Heart right ventricle (tissue), 16 donors: Measurements from ENCODE around the gene JMJD7. TPM values are rescaled to one million over a fixed set of nuclear protein-coding genes. Genes with fewer than 3 reads are reported as not detected.

ENCODE experiments used
- ATAC-seq, 8 donors: fragments of 200-7000 bp; cut with Tn5 transposase; one replicate each; pipeline ENCODE4 v1.9.1; 2020; ENCODE audit warnings: mild to moderate bottlenecking in 8 of 8, moderate library complexity in 8 of 8, moderate number of reproducible peaks in 1 of 8
- DNase-seq, 2 donors: peaks; one replicate each; pipeline ENCODE4 v3.0.0-alpha.2; 2020
- H3K27ac ChIP-seq, 10 donors: fragments of 200-600 bp; sonication (generic) in 2 of 10; one replicate each; pipeline versions ENCODE4 v1.5.0 to v1.8.0; 2020 to 2022; ENCODE audit warnings: mild to moderate bottlenecking in 3 of 10
- H3K27me3 ChIP-seq, 7 donors: fragments of 200-600 bp; one replicate each; pipeline ENCODE4 v1.8.0; 2021 to 2022; ENCODE audit warnings: mild to moderate bottlenecking in 2 of 7
- H3K36me3 ChIP-seq, 9 donors: fragments of 200-600 bp; sonication (generic) in 1 of 9; one replicate each; pipeline versions ENCODE4 v1.5.0 to v1.8.0; 2020 to 2022; ENCODE audit warnings: mild to moderate bottlenecking in 2 of 9
- H3K4me1 ChIP-seq, 9 donors: fragments of 200-600 bp; sonication (generic) in 1 of 9; one replicate each; pipeline versions ENCODE4 v1.5.0 to v1.8.0; 2020 to 2022; ENCODE audit warnings: mild to moderate bottlenecking in 4 of 9
- H3K4me3 ChIP-seq, 10 donors: fragments of 200-600 bp; sonication (generic) in 2 of 10; one replicate each; pipeline versions ENCODE4 v1.5.0 to v1.8.0; 2020 to 2022; ENCODE audit warnings: mild to moderate bottlenecking in 7 of 10, moderate library complexity in 2 of 10
- H3K9me3 ChIP-seq, 11 donors: fragments of 200-600 bp in 10 of 11; sonication (generic) in 2 of 11; one replicate each; pipeline versions ENCODE4 v1.5.0 to v1.8.0; 2013 to 2022; ENCODE audit warnings: mild to moderate bottlenecking in 2 of 11, control low read depth in 1 of 11, moderate library complexity in 1 of 11
- WGBS, 2 donors: extraction: QIAGEN DNeasy Blood & Tissue Kit; methylation state at CpG; one replicate each; pipeline ENCODE4 v1.1.7; 2013; ENCODE audit warnings: inconsistent platforms in 1 of 2; 5-methylcytosine and 5-hydroxymethylcytosine counted together
- intact Hi-C, 10 donors: fragments of 100-400 bp; cut with DNase I; formaldehyde crosslinking; loops; one replicate each; pipeline versions ENCODE4 v1.11.1 to v1.14.2; 2022
- polyA plus RNA-seq, 2 donors: library from polyadenylated mRNA; stranded (reverse); fragments of 200-250 nt; gene quantifications; one replicate each; pipeline ENCODE4 v1.2.3, GENCODE V29; 2013
- total RNA-seq, 10 donors: library from RNA; stranded (reverse); fragmentation: NEBNext Ultra II Directional in 3 of 10; extraction: Animal tissue kit (Norgen Biotek cat#: 25700) in 3 of 10; gene quantifications; one replicate each; pipeline versions ENCODE4 v1.2.1 to v1.2.4, GENCODE V29; 2021 to 2023
- TF ChIP-seq, protein P1 (sequence below), 9 donors: fragments of 200-600 bp; sonication (generic) in 2 of 9; IDR thresholded peaks; one replicate each; pipeline versions ENCODE4 v1.5.0 to v1.8.0; 2021 to 2022; ENCODE audit warnings: antibody characterized with exemption in 9 of 9, mild to moderate bottlenecking in 5 of 9, moderate library complexity in 1 of 9
- donor health status: Arrhythmogenic right ventricular cardiomyopathy.
- donor health status: ischemic (EF 13 %, LVEDD 7.1; RV severe dilation, severe dysfunction).
- donor health status: healthy with polysubstance abuse.
- donor health status: DM: no; HTN: yes; CAD: no.
- donor health status: DM: no; HTN: no; CAD: no.
- donor health status: ischemic (EF 25% LVEDD 6.9; RV normal size, moderate dysfunction).
- donor health status: ischemic (EF 25% LVEDD 5.7; RV mildly dilated, moderate dysfunction).
- donor health status: healthy.
- donor health status: DM: yes; HTN: yes; CAD: no.
- donor health status: Ischemic cardiomyopathy.
- donor health status: ischemic (EF 35%, LVEDD 5.7; RV mildly dilated, moderate dysfunction).
- donor health status: nonischemic (EF 11% LVEDD 7.7; RV severe dilation, severe dysfunction).
- donor health status: DM: yes; HTN: yes; CAD: no.
- donor health status: PGD.
- donor health status: ischemic (EF 29% LVEDD 5.4; RV normal size, mild dysfunction).
- donor health status: nonischemic (EF 23%, LVEDD 6.1; RV moderate dilation, normal function).

Gene JMJD7
- total and polyA plus RNA-seq, 12 donors, result 8.6 to 23.0 (median 12.9) TPM

DNA sequence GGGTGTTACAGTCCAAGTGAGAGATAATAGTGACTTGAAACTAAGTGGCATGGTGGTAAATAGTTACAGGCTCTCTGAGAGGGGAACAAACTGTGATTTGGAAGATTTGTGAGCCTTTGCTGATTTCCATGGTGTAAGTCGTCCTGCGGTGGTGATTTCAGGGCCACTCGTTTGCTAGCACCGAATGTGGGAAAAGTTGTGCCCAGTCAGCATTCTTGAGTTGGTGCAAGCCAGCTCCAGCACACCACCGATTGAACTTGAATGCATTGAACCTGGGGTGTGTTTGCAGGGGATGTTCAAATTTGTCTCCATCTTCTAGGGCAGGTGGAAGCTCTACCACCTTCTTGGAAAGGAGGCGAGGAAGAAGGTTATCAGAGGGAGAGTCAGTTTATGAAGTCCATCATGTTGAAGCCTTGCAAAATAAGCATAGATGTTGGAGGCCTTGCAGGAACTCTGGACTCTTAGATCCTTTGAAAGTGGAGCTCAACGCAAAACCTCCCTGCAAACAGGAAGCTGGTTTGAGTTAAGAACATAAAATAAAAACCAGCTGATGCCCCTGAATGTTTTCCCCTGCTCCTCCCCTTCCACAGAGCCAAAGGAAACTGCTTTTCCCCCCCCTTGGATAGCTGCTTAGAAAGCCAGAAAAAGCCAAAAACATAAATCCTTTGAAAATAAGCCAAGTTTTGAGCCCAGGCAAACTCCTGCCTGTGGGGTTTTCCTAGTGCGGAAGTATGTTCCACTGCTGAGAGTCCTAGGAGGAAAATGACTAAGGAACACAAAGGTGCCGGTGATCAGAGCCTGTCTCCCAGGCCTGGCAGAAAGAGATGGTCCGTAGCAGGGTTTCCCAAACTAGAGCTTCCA lies 31.7 kb upstream of the JMJD7 start:
- TF ChIP-seq, protein P1, sequence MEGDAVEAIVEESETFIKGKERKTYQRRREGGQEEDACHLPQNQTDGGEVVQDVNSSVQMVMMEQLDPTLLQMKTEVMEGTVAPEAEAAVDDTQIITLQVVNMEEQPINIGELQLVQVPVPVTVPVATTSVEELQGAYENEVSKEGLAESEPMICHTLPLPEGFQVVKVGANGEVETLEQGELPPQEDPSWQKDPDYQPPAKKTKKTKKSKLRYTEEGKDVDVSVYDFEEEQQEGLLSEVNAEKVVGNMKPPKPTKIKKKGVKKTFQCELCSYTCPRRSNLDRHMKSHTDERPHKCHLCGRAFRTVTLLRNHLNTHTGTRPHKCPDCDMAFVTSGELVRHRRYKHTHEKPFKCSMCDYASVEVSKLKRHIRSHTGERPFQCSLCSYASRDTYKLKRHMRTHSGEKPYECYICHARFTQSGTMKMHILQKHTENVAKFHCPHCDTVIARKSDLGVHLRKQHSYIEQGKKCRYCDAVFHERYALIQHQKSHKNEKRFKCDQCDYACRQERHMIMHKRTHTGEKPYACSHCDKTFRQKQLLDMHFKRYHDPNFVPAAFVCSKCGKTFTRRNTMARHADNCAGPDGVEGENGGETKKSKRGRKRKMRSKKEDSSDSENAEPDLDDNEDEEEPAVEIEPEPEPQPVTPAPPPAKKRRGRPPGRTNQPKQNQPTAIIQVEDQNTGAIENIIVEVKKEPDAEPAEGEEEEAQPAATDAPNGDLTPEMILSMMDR (IDR thresholded peaks at IDR 0.05), result no peak
- Histone ChIP-seq H3K36me3 (peaks cover 0 to 20% (median under 1%) of the 10 kb centered on the region in 9 donors), H3K4me3 (no peak overlapping the region), H3K4me1 (peaks cover 5 to 55% (median 29%) of the 10 kb centered on the region in 9 donors), H3K9me3 (no peaks in the 10 kb centered on the region), H3K27me3 (no peaks in the 10 kb centered on the region), H3K27ac (peak overlapping the region in 4 of 10 donors; percentile 1 to 37 (median 24))
- 68 to 69% methylated on average over 10 of the region's 10 CpGs for WGBS, 2 donors
- DNase-seq (no peak), ATAC-seq (peak in 2 of 8 donors; percentile 25 to 35)
- intact Hi-C loops, result loop anchor here in 1 of 10 donors (10.0 kb wide), 1 partner anchor 179 kb away; the partner anchor contains the start of gene EHD4

DNA sequence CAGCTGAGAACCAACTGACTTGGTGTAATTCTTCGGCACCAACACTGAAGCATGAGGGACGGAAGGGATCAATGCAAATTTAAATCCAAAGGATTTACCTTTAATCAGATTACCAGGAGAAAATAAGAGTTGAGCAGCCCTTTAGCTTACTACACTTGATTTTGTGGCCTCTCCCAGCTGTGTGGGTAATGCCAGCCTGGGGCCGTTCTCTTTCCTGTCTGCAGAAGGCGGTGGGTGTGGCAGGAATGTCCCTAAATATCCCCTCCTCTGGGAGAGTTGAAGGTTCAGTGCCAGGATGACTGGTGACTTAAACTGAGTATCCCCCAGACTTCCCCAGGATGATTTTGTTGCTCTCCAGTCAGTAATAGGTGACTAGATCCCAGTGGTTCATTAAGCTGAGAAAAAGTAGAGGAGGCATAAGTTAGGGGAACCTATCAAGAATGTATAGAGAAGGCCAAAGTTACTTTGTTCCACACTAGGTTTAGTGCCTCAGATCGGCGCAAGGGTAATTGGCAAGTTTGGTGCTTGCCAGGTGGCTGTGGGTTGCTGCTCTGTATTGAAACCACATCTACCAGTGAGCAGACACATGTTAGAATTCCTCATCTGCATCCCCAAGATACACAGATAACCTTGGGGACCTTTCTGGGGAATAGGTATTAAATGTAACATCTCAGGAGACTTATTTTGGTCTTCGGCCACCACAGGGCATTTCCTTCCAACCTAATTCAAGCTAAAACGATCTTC lies 30.5 kb upstream of the JMJD7 start:
- Histone ChIP-seq H3K36me3 (peaks cover 0 to 26% (median 8%) of the 10 kb centered on the region in 9 donors), H3K4me3 (no peak overlapping the region), H3K27me3 (no peaks in the 10 kb centered on the region), H3K9me3 (no peaks in the 10 kb centered on the region), H3K4me1 (peaks cover 2 to 43% (median 20%) of the 10 kb centered on the region in 9 donors), H3K27ac (peak overlapping the region in 4 of 10 donors; percentile 1 to 37 (median 20))
- DNase-seq, result no peak
- WGBS, 2 donors, result 83 to 85% methylated on average over 8 of the region's 8 CpGs
- no peak for ATAC-seq
- TF ChIP-seq, protein P1 (IDR thresholded peaks at IDR 0.05), result no peak
- intact Hi-C loops, result loop anchor here in 1 of 10 donors (10.0 kb wide), 1 partner anchor 177 kb away; the partner anchor contains the start of gene EHD4

DNA sequence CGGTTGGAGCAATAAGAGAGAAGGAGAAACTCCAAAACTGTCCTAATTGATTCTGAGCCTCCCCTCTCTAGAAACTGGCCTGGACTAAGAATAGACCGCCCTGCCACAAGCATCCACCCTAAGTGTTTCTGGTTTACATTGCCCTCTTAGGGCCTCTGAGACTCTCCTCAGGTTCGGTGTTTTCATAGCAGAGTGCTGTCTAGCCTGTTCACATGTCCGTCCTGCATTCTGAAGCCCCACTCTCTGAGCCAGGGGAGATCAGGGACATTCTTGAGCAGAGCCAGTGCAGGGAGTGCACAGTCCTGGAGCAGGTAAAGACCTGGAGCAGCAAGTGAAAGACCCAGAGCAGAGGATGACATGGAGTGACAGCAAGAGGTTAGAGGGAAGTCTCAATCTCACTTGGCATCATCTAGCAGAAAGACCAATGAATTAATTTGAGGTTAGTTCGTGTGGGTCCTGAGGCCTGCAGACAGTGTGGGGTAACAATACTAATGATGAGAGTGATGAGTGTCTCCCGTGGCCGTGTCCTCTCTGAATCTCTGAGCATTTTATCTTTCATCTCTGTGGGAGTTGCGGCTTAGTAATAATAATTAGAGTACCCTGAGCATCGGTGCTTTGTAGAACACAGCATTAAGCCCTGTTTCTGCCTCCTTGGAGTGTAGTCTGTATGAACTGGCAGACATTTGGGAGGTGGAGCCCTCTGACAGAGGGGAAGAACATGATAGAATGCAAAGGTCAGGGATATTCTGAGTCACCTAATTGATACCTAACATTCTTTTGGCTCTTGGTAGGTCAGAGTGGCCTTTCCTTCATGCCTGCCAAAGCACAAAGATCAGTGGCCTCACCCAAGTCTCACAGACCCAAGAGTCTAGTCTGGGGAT lies 29.0 kb upstream of the JMJD7 start:
- Histone ChIP-seq H3K4me3 (no peak overlapping the region), H3K4me1 (peaks cover 2 to 36% (median 18%) of the 10 kb centered on the region in 9 donors), H3K36me3 (peaks cover 0 to 31% (median 8%) of the 10 kb centered on the region in 9 donors), H3K27ac (no peak overlapping the region), H3K9me3 (no peaks in the 10 kb centered on the region), H3K27me3 (no peaks in the 10 kb centered on the region)
- TF ChIP-seq, protein P1 (IDR thresholded peaks at IDR 0.05), result no peak
- DNase-seq (no peak), ATAC-seq (peak in 5 of 8 donors; percentile 23 to 61 (median 40))
- WGBS, 2 donors, result 66 to 79% methylated on average over 9 of the region's 9 CpGs
- intact Hi-C loops, result loop anchor here in 1 of 10 donors (10.0 kb wide), 1 partner anchor 176 kb away; the partner anchor contains the start of gene EHD4
